Keratinocyte (primary cell): Measurements from ENCODE around the gene MAEA. TPM values are rescaled to one million over a fixed set of nuclear protein-coding genes. Genes with fewer than 3 reads are reported as not detected.

Experiments
- DNase-seq: peaks from one replicate; pipeline ENCODE4 v3.0.0-alpha.2; 2011; ENCODE audit warnings: low read depth, missing footprints, low spot score
- FAIRE-seq: peaks from 2 replicates; lab custom pipeline; 2011; peaks lifted over from hg19 to GRCh38; lab: Jason Lieb, UNC
- H2AFZ ChIP-seq: 2 replicates; pipeline ENCODE4 v1.6.0; 2012; ENCODE audit warnings: low read length, control low read depth, inconsistent platforms; ENCODE audit not compliant: control insufficient read depth
- H3K27ac ChIP-seq: 2 replicates; pipeline ENCODE4 v1.5.1; 2011; ENCODE audit warnings: low read length; ENCODE audit not compliant: control insufficient read depth, insufficient read depth
- H3K27me3 ChIP-seq: 3 replicates; pipeline ENCODE4 v1.6.0; 2011; ENCODE audit warnings: low read length; ENCODE audit not compliant: control insufficient read depth, insufficient read depth; ENCODE audit errors: extremely low read depth
- H3K36me3 ChIP-seq, 2 experiments: 2 replicates in 1 of 2; 3 replicates in 1 of 2; pipeline ENCODE4 v1.5.1; 2011; ENCODE audit warnings: low read length in 2 of 2, mild to moderate bottlenecking in 1 of 2; ENCODE audit not compliant: control insufficient read depth in 2 of 2, insufficient read depth in 2 of 2; ENCODE audit errors: extremely low read depth in 1 of 2
- H3K4me1 ChIP-seq: 3 replicates; pipeline ENCODE4 v1.5.1; 2011; ENCODE audit warnings: low read length; ENCODE audit not compliant: control insufficient read depth, insufficient read depth; ENCODE audit errors: extremely low read depth
- H3K4me2 ChIP-seq: 3 replicates; pipeline ENCODE4 v1.6.0; 2011; ENCODE audit warnings: low read depth, low read length; ENCODE audit not compliant: control insufficient read depth, insufficient read depth; ENCODE audit errors: extremely low read depth
- H3K4me3 ChIP-seq, 3 experiments: fragments of 200-600 bp in 1 of 3; sonication (generic) in 1 of 3; 2 replicates in 2 of 3; 3 replicates in 1 of 3; pipeline ENCODE4 v1.5.1; 2011 to 2016; ENCODE audit warnings: low read length in 3 of 3, mild to moderate bottlenecking in 3 of 3, control low read depth in 2 of 3, inconsistent platforms in 1 of 3, low read depth in 1 of 3, mixed read lengths in 1 of 3, mixed run types in 1 of 3, moderate library complexity in 1 of 3; ENCODE audit not compliant: control insufficient read depth in 2 of 3, insufficient read depth in 2 of 3; ENCODE audit errors: extremely low read depth in 1 of 3
- H3K79me2 ChIP-seq: 2 replicates; pipeline ENCODE4 v1.6.0; 2012; ENCODE audit warnings: low read length; ENCODE audit not compliant: control insufficient read depth, insufficient read depth
- H3K9ac ChIP-seq: 3 replicates; pipeline ENCODE4 v1.6.0; 2011; ENCODE audit warnings: low read length; ENCODE audit not compliant: control insufficient read depth, insufficient read depth; ENCODE audit errors: extremely low read depth
- H3K9me1 ChIP-seq: 3 replicates; pipeline ENCODE4 v1.6.0; 2011; ENCODE audit warnings: low read length; ENCODE audit not compliant: control insufficient read depth, insufficient read depth; ENCODE audit errors: extremely low read depth
- H3K9me3 ChIP-seq: 2 replicates; pipeline ENCODE4 v1.5.1; 2012; ENCODE audit warnings: low read depth, low read length; ENCODE audit not compliant: control insufficient read depth
- H4K20me1 ChIP-seq: 3 replicates; pipeline ENCODE4 v1.6.0; 2011; ENCODE audit warnings: low read length; ENCODE audit not compliant: control insufficient read depth, insufficient read depth; ENCODE audit errors: extremely low read depth
- CTCF ChIP-seq, 3 experiments: IDR thresholded peaks in 1 of 3; conservative IDR thresholded peaks in 1 of 3; optimal IDR thresholded peaks in 1 of 3; 2 replicates in 2 of 3; 3 replicates in 1 of 3; pipeline versions ENCODE3 to v1.5.1; 2011; ENCODE audit warnings: low read length in 3 of 3, mild to moderate bottlenecking in 3 of 3, moderate library complexity in 2 of 3, control low read depth in 1 of 3, inconsistent platforms in 1 of 3; ENCODE audit not compliant: insufficient read depth in 2 of 3; ENCODE audit errors: extremely low read depth in 1 of 3
- EZH2 ChIP-seq: IDR thresholded peaks from one replicate; pipeline ENCODE4 v1.6.1; 2012; ENCODE audit warnings: inconsistent platforms, mild to moderate bottlenecking, low read length, moderate library complexity
- dilution Hi-C: fragments of 300-500 bp; cut with MboI; formaldehyde crosslinking; loops from one replicate; pipeline ENCODE4 v1.7.0; 2020; ENCODE audit warnings: low sequenced_read_pairs; ENCODE audit not compliant: extremely low pct_ligation_motif_present
- polyA plus RNA-seq, 5 experiments: library from polyadenylated mRNA; depleted of rRNA in 3 of 5; stranded (reverse) in 3 of 5; stranded (forward) in 1 of 5; unstranded in 1 of 5; fragments of >200 nt; gene quantifications; 1 replicate in 1 of 5; 2 replicates in 3 of 5; 3 replicates in 1 of 5; pipeline versions ENCODE4 v1.2.1 to v1.2.3, GENCODE V29; 2011 to 2012; ENCODE audit warnings: missing spikeins in 2 of 5, low read depth in 1 of 5, low replicate concordance in 1 of 5

MAEA gene
- polyA plus RNA-seq, 1 donor (not counting 4 experiments of a cell fraction or from before 2014, with no cell fraction given) = 89.7 TPM

GRCh38 chr4:1352567-1352900 is 62.8 kb downstream of the MAEA start:
- H2AFZ ChIP-seq = no peak overlapping the region
- TF ChIP-seq CTCF (optimal IDR thresholded peaks at IDR 0.05 in 1 of 3, IDR thresholded peaks at IDR 0.05 in 1 of 3, conservative IDR thresholded peaks at IDR 0.05 in 1 of 3; ENCODE audit: extremely low read depth in 1 of 3, insufficient read depth in 2 of 3, low read length in 3 of 3) (no peak), EZH2 (no peak)
- DNase-seq (no peak), FAIRE-seq (no peak)
- no peaks in the 10 kb centered on the region for H3K9me3 ChIP-seq
- H4K20me1 ChIP-seq = no peaks in the 10 kb centered on the region
- no peaks in the 10 kb centered on the region for H3K27me3 ChIP-seq
- peaks cover 23% of the 10 kb centered on the region for H3K79me2 ChIP-seq
- no peak overlapping the region for H3K9ac ChIP-seq
- no peak overlapping the region for H3K4me3 ChIP-seq
- H3K9me1 ChIP-seq = no peaks in the 10 kb centered on the region
- H3K27ac ChIP-seq = no peak overlapping the region
- dilution Hi-C loops = no loop called here
- H3K4me1 ChIP-seq = peaks cover 12% of the 10 kb centered on the region
- H3K36me3 ChIP-seq = peaks cover 22 to 35% of the 10 kb centered on the region in 2 experiments
- no peak overlapping the region for H3K4me2 ChIP-seq

- peaks cover 18% of the 10 kb centered on the region for H3K79me2 ChIP-seq
- no peak overlapping the region for H3K4me3 ChIP-seq
- H3K4me2 ChIP-seq = no peak overlapping the region
- FAIRE-seq = no peak
- no peak overlapping the region for H3K27ac ChIP-seq
- no peaks in the 10 kb centered on the region for H3K9me3 ChIP-seq
- H3K4me1 ChIP-seq = peaks cover 6% of the 10 kb centered on the region
- no peak overlapping the region for H2AFZ ChIP-seq
- H4K20me1 ChIP-seq = no peaks in the 10 kb centered on the region
- H3K27me3 ChIP-seq = no peaks in the 10 kb centered on the region
- dilution Hi-C loops = no loop called here
- no peak overlapping the region for H3K9ac ChIP-seq
- peaks cover 22 to 40% of the 10 kb centered on the region in 2 experiments for H3K36me3 ChIP-seq
- DNase-seq = no peak
- H3K9me1 ChIP-seq = no peaks in the 10 kb centered on the region
- TF ChIP-seq EZH2 = no peak
- no peak for TF ChIP-seq CTCF (optimal IDR thresholded peaks at IDR 0.05 in 1 of 3, IDR thresholded peaks at IDR 0.05 in 1 of 3, conservative IDR thresholded peaks at IDR 0.05 in 1 of 3; ENCODE audit: extremely low read depth in 1 of 3, insufficient read depth in 2 of 3, low read length in 3 of 3)
These were observed 63.7 kb downstream of the MAEA start for GRCh38 chr4:1353186-1354055.
